Gastroesophageal sphincter (tissue), 3 donors: ENCODE measurements around the gene PPARG.

Experiments
- POLR2A ChIP-seq, 2 donors: fragments of 450-650 bp; IDR thresholded peaks; one replicate each; pipeline ENCODE4 v1.6.1; 2017; ENCODE audit warnings: antibody characterized with exemption in 2 of 2, mild to moderate bottlenecking in 2 of 2, moderate library complexity in 1 of 2
- TF ChIP-seq, protein P1 (sequence below), 4 experiments: fragments of 200-600 bp in 2 of 4; fragments of 450-650 bp in 2 of 4; sonication (generic) in 1 of 4; IDR thresholded peaks; one replicate each; pipeline ENCODE4 v1.5.1; 2017 to 2019; ENCODE audit warnings: antibody characterized with exemption in 4 of 4, mild to moderate bottlenecking in 2 of 4, moderate library complexity in 2 of 4

DNA sequence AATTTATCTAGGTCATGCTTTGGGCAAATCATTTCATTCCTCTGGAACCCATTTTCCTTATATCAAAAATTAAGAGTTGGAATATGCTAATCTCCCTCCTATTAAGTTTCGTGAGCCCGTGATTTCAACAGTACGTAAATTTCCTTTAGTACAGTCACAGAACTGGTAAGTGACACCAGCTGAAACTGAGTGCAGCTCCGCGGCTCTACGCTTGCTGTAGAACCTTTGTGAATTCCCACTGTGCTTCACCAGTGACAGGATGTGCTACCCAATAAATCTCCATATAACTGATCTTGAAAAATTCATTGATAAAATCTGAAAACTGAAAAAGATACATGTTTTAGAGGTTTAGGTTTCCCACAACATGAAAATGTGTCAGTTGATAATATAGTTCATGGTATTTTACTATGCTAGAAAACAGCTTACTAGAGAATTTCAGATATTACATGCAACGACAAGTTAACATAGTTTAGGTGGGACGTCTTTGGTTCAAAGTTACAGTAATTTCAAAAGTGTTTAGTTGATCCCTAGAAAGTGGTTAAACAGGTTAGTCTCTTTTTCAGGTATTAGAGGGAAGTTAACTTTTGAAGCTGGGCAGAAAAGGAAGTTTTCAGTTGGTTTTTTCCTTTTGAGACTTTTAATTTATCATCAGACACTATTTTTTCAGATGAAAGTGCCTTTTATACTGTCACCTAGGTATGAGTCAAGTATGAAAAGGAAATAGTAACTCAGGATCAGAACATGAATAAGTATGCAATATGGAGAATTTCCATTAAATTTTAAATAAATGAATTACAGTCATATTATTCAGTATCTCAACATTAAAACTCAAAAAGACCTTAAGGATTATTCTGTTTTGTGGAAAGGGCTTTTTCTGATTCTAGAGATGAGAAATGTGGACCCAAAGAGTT lies 57.0 kb downstream of the PPARG start:
- TF ChIP-seq, protein P1, sequence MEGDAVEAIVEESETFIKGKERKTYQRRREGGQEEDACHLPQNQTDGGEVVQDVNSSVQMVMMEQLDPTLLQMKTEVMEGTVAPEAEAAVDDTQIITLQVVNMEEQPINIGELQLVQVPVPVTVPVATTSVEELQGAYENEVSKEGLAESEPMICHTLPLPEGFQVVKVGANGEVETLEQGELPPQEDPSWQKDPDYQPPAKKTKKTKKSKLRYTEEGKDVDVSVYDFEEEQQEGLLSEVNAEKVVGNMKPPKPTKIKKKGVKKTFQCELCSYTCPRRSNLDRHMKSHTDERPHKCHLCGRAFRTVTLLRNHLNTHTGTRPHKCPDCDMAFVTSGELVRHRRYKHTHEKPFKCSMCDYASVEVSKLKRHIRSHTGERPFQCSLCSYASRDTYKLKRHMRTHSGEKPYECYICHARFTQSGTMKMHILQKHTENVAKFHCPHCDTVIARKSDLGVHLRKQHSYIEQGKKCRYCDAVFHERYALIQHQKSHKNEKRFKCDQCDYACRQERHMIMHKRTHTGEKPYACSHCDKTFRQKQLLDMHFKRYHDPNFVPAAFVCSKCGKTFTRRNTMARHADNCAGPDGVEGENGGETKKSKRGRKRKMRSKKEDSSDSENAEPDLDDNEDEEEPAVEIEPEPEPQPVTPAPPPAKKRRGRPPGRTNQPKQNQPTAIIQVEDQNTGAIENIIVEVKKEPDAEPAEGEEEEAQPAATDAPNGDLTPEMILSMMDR (IDR thresholded peaks at IDR 0.05): no peak
- TF ChIP-seq POLR2A (IDR thresholded peaks at IDR 0.05): no peak
